Adrenal gland (tissue), 5 donors: Measurements from ENCODE around the gene SAMHD1.

Experiments
- CTCF ChIP-seq, 6 experiments: fragments of 450-650 bp in 4 of 6; fragments of 200-600 bp in 2 of 6; sonication (generic) in 1 of 6; IDR thresholded peaks; 1 replicate in 5 of 6; 2 replicates in 1 of 6; pipeline versions ENCODE4 v1.5.1 to v1.8.0; 2016 to 2021; ENCODE audit warnings: antibody characterized with exemption in 6 of 6, mild to moderate bottlenecking in 2 of 6, moderate library complexity in 1 of 6
- POLR2A ChIP-seq, 2 donors: fragments of 450-650 bp; IDR thresholded peaks; one replicate each; pipeline ENCODE4 v1.6.1; 2017; ENCODE audit warnings: antibody characterized with exemption in 2 of 2, mild to moderate bottlenecking in 2 of 2, moderate library complexity in 1 of 2
- donor health status: DM: no; HTN: no; CAD: no.

GRCh38 chr20:36959242-36959641, 7.7 kb upstream of the SAMHD1 start:
- TF ChIP-seq CTCF (IDR thresholded peaks at IDR 0.05): no peak
- no peak for TF ChIP-seq POLR2A (IDR thresholded peaks at IDR 0.05)
